ENCODE data around the gene SLC35C1. TPM values are rescaled to one million over a fixed set of nuclear protein-coding genes. Genes with fewer than 3 reads are reported as not detected.

The SLC35C1 gene
- total RNA-seq, 1 experiment from 2014 or later: 18.1 TPM

GRCh38 chr11:45858751-45859398 is 53.9 kb downstream of the SLC35C1 start:
- no peak for TF ChIP-seq CTCF (IDR thresholded peaks at IDR 0.05; ENCODE audit: unreplicated experiment)
- CTCF ChIA-PET: interaction anchor here (0.6 kb wide), 1 partner anchor 8 kb away, joined by 3 read pairs; no protein-coding TSS in a partner anchor
- no peak overlapping the region for H3K27ac Mint-ChIP-seq (ENCODE audit: unreplicated experiment)
- no peaks in the 10 kb centered on the region for H3K9me3 Mint-ChIP-seq (ENCODE audit: low read depth, unreplicated experiment)
- no TSS peak for BruUV-seq (replicated peaks)
- no peak for DNase-seq
- peaks cover 6% of the 10 kb centered on the region for H3K36me3 Mint-ChIP-seq (ENCODE audit: insufficient read depth, unreplicated experiment)
- no peaks in the 10 kb centered on the region for H3K4me1 Mint-ChIP-seq (ENCODE audit: low read depth, unreplicated experiment)
- H3K4me3 Mint-ChIP-seq (ENCODE audit: low read depth, unreplicated experiment): no peak overlapping the region
- no peaks in the 10 kb centered on the region for H3K27me3 Mint-ChIP-seq (ENCODE audit: unreplicated experiment)
- intact Hi-C loops (cut with micrococcal nuclease; ENCODE audit: unreplicated experiment): no loop called here

- Mint-ChIP-seq H3K9me3 (ENCODE audit: low read depth, unreplicated experiment) (no peaks in the 10 kb centered on the region), H3K27me3 (ENCODE audit: unreplicated experiment) (no peaks in the 10 kb centered on the region), H3K4me3 (ENCODE audit: low read depth, unreplicated experiment) (no peak overlapping the region), H3K4me1 (ENCODE audit: low read depth, unreplicated experiment) (no peaks in the 10 kb centered on the region), H3K36me3 (ENCODE audit: insufficient read depth, unreplicated experiment) (peaks cover 6% of the 10 kb centered on the region), H3K27ac (ENCODE audit: unreplicated experiment) (no peak overlapping the region)
- intact Hi-C loops (cut with micrococcal nuclease; ENCODE audit: unreplicated experiment): no loop called here
- no peak for DNase-seq
- BruUV-seq (replicated peaks): no TSS peak
- no peak for TF ChIP-seq CTCF (IDR thresholded peaks at IDR 0.05; ENCODE audit: unreplicated experiment)
- CTCF ChIA-PET: no interaction called here
These were observed 54.8 kb downstream of the SLC35C1 start for GRCh38 chr11:45859661-45860140.

GRCh38 chr11:45860348-45860747 is 55.4 kb downstream of the SLC35C1 start:
- no peak for TF ChIP-seq CTCF (IDR thresholded peaks at IDR 0.05; ENCODE audit: unreplicated experiment)
- intact Hi-C loops (cut with micrococcal nuclease; ENCODE audit: unreplicated experiment): no loop called here
- no peak overlapping the region for H3K4me3 Mint-ChIP-seq (ENCODE audit: low read depth, unreplicated experiment)
- CTCF ChIA-PET: interaction anchor here (1.0 kb wide), 1 partner anchor 16 kb away, joined by 3 read pairs; no protein-coding TSS in a partner anchor
- H3K4me1 Mint-ChIP-seq (ENCODE audit: low read depth, unreplicated experiment): no peaks in the 10 kb centered on the region
- peaks cover 8% of the 10 kb centered on the region for H3K36me3 Mint-ChIP-seq (ENCODE audit: insufficient read depth, unreplicated experiment)
- no peak overlapping the region for H3K27ac Mint-ChIP-seq (ENCODE audit: unreplicated experiment)
- DNase-seq: no peak
- H3K27me3 Mint-ChIP-seq (ENCODE audit: unreplicated experiment): no peaks in the 10 kb centered on the region
- no TSS peak for BruUV-seq (replicated peaks)
- no peaks in the 10 kb centered on the region for H3K9me3 Mint-ChIP-seq (ENCODE audit: low read depth, unreplicated experiment)

GRCh38 chr11:45860764-45861510 is 56.0 kb downstream of the SLC35C1 start:
- TF ChIP-seq CTCF (IDR thresholded peaks at IDR 0.05; ENCODE audit: unreplicated experiment): no peak
- Mint-ChIP-seq H3K4me1 (ENCODE audit: low read depth, unreplicated experiment) (no peaks in the 10 kb centered on the region), H3K27ac (ENCODE audit: unreplicated experiment) (no peak overlapping the region), H3K27me3 (ENCODE audit: unreplicated experiment) (no peaks in the 10 kb centered on the region), H3K4me3 (ENCODE audit: low read depth, unreplicated experiment) (no peak overlapping the region), H3K36me3 (ENCODE audit: insufficient read depth, unreplicated experiment) (peaks cover 14% of the 10 kb centered on the region), H3K9me3 (ENCODE audit: low read depth, unreplicated experiment) (no peaks in the 10 kb centered on the region)
- no TSS peak for BruUV-seq (replicated peaks)
- intact Hi-C loops (cut with micrococcal nuclease; ENCODE audit: unreplicated experiment): no loop called here
- CTCF ChIA-PET: interaction anchor here (0.6 to 1.0 kb wide), 2 partner anchors 15 to 593 kb away, joined by 3 read pairs; no protein-coding TSS in a partner anchor
- no peak for DNase-seq

Other genes starting within 250 kb of the SLC35C1 start
- not detected in 2 replicates for gene CHST1, start 139.5 kb upstream of the SLC35C1 start, total RNA-seq (2022)
- gene CRY2, start 42.3 kb downstream of the SLC35C1 start, total RNA-seq (2022): 14.9 and 16.1 TPM in 2 replicates
- 4.1 and 4.9 TPM in 2 replicates for gene MAPK8IP1, start 80.5 kb downstream of the SLC35C1 start, total RNA-seq (2022)
- gene FREY1, start 102.1 kb downstream of the SLC35C1 start, total RNA-seq (2022): 0.99 and 2.1 TPM in 2 replicates
- gene PEX16, start 112.7 kb downstream of the SLC35C1 start, total RNA-seq (2022): 32.9 and 34.5 TPM in 2 replicates
- gene LARGE2, start 117.5 kb downstream of the SLC35C1 start, total RNA-seq (2022): 30.1 and 33.9 TPM in 2 replicates

All from Calu3 (cell line).